IgD-negative memory B cell (primary cell): ENCODE measurements around the gene PRTG. TPM values are rescaled to one million over a fixed set of nuclear protein-coding genes. Genes with fewer than 3 reads are reported as not detected.

ENCODE experiments used
- polyA plus RNA-seq: library from polyadenylated mRNA; unstranded; fragments of 300-500 nt; fragmentation: Illumina TruSeq; gene quantifications from one replicate; pipeline ENCODE4 v1.2.3, GENCODE V29; 2021

PRTG gene
- polyA plus RNA-seq, 1 donor from 2014 or later: not detected

Other genes with a start within 250 kb of the PRTG start
- gene DNAAF4, start 234.9 kb downstream of the PRTG start, polyA plus RNA-seq: not detected
- not detected for gene PYGO1, start 154.8 kb downstream of the PRTG start, polyA plus RNA-seq